Mesodermal cell (in vitro differentiated cells): Measurements from ENCODE around the gene SLC5A1.
A peak's percentile ranks its signal among the peaks of the same experiment; 100 is the strongest.

ENCODE experiments used
- H3K27ac ChIP-seq: 2 replicates; pipeline ENCODE4 v1.7.0; 2013; ENCODE audit warnings: mild to moderate bottlenecking, low read depth, low read length, moderate library complexity; ENCODE audit not compliant: severe bottlenecking
- H3K36me3 ChIP-seq: 2 replicates; pipeline ENCODE4 v1.7.1; 2013; ENCODE audit warnings: mild to moderate bottlenecking, low read length, moderate library complexity; ENCODE audit not compliant: control insufficient read depth, insufficient read depth
- H3K4me1 ChIP-seq: one replicate; pipeline ENCODE4 v1.7.1; 2013; ENCODE audit warnings: mild to moderate bottlenecking, low read length; ENCODE audit not compliant: insufficient read depth, control insufficient read depth, poor library complexity, severe bottlenecking
- H3K4me3 ChIP-seq: 2 replicates; pipeline ENCODE4 v1.7.0; 2013; ENCODE audit warnings: low read length, control low read depth, mild to moderate bottlenecking; ENCODE audit not compliant: insufficient read depth, poor library complexity, severe bottlenecking; ENCODE audit errors: extremely low read depth
- H3K9me3 ChIP-seq: 2 replicates; pipeline ENCODE4 v1.7.1; 2013; ENCODE audit warnings: mild to moderate bottlenecking, low read length, moderate library complexity; ENCODE audit not compliant: control insufficient read depth
- WGBS, 2 experiments: methylation state at CpG; one replicate each; pipeline ENCODE4 v1.1.5; 2013; ENCODE audit warnings: missing lambda C conversion rate in 2 of 2; ENCODE audit not compliant: insufficient coverage in 2 of 2; 5-methylcytosine and 5-hydroxymethylcytosine counted together

Gene SLC5A1

DNA sequence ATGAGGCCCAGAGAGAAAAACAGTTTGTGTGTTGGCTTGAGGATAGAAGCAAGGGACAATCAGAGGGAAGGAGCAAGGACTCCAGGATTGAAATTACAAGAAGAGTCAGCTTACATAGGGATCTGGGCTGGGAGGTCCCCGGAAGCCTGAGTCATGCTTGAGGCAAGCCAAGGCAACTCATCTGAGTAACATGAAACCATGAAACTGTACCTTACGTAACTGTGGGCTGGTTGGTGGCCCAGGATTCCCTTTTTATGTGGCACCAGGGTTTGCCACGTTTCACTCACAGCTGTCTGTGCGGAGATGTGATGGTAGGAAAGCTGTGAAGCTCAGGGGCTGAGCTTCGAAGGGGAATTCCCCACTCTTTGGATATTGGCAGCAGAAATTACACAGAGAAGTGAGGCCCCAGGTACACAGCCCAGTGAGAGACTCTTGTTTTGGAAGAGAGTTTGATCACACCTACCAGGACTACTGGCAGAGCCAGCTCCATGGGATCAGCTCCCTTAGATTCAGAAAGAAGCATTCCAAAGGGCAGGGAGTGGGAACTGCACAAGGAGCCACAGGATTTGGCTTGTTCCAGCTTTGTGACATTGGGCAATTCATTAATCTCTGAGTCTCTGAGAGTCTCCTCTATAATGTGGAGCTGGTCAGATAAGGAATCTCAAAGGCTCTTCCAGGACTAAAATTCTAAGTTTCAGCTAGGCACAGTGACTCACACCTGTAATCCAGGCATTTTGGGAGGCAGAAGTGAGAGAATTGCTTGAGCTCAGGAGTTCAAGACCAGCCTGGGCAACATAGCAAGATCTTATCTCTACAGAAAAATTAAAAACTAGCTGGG lies 7.8 kb downstream of the SLC5A1 start:
- WGBS, 2 experiments: 65 to 73% methylated on average over 5 of the region's 5 CpGs
- H3K27ac ChIP-seq: no peak overlapping the region
- no peak overlapping the region for H3K4me3 ChIP-seq
- H3K36me3 ChIP-seq: no peaks in the 10 kb centered on the region
- H3K4me1 ChIP-seq: no peaks in the 10 kb centered on the region
- no peaks in the 10 kb centered on the region for H3K9me3 ChIP-seq

DNA sequence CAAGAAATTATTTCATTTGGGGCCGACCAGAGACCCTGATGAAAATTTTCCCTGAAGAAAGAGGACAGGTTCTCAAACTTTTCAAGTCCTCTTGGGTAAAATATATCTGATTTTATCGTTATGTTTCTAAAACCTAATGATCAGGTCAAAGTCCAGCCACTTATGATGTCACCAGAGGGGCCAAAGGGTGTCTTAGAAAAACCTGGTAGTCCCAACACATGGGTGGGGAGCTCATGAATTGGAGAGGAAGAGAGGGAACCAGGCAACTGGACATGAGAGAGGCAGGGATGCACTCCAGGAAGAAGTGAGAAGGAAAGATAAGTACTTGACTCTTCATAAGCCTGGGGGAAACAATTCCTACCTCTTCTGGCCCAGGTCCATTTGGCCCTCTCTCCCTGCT lies 9.2 kb downstream of the SLC5A1 start:
- Histone ChIP-seq H3K4me1 (no peaks in the 10 kb centered on the region), H3K9me3 (no peaks in the 10 kb centered on the region)
- WGBS, 2 experiments: 83 to 100% methylated on average over 1 to 2 of the region's 2 CpGs

DNA sequence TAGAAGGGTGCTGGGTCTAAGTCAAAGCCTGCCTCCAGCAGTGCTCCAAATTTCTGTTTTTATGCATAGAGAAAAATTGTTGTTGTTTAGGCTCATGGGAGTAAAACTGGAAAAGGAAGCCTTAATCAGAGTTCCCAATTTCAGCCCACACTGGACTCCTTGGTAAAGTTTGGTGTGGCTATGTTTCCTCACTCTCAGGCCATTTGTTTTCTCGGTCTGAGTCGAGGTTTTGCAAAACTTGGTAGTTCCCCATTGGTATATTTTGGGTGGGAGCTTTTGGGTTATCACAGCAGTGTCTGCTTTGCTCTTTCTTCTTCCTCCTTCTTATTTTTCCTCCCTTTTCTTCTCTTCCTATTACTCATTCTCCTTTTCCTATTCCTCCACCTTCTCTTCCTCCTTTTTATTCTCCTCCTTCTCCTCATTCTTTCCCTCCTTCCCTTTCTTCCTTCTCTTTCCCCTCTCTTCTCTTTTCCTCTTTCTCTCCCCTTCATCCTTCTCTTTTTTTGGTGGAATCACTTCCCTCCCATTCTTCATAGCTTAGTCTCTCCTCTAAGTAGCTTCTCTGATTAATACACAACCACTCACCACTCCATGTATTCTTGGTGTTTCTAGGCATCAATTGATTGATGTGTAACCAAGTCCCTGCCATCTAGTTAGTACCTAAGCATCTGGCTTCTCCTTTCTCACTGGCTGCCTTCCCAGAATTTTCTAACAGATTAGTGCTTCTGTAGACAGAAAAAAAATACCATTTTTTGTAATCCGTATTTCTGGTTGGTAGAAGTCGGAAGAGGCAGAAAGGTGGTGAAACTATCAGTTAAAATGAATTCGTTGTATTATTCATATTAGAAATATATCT lies 10.1 kb downstream of the SLC5A1 start:
- no CpG with 5 or more reads among the region's 5 CpGs for WGBS, 2 experiments

More for the DNA sequence above, 9.2 kb downstream of the SLC5A1 start:
- H3K36me3 ChIP-seq: no peaks in the 10 kb centered on the region
- no peak overlapping the region for H3K27ac ChIP-seq
- no peak overlapping the region for H3K4me3 ChIP-seq

DNA sequence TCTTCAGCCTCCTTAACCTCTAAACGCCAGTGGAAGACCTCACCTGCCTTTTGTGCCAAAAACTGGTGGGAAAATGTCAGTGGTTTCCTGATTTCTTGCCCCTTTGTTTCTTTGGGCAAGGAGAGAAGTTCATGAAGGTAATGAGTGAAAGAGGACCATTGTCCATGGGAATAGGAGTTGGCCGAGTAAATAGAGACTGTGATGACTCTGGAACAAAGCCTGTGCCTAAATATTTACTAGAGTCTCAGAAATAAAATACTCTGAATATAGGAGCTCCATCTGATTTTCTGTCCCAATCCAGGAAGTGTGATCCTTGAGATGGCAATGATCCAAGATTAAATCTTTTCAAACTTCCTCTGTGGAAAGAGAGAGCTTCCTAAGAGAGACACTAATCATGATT lies 12.0 kb downstream of the SLC5A1 start:
- 86% methylated on average over 1 of the region's 2 CpGs; no CpG with 5 or more reads in 1 of the 2 experiments for WGBS, 2 experiments
- no peaks in the 10 kb centered on the region for H3K9me3 ChIP-seq
- H3K4me1 ChIP-seq: peaks cover 12% of the 10 kb centered on the region
- H3K27ac ChIP-seq: no peak overlapping the region
- H3K36me3 ChIP-seq: no peaks in the 10 kb centered on the region
- H3K4me3 ChIP-seq: no peak overlapping the region

More for the DNA sequence above, 10.1 kb downstream of the SLC5A1 start:
- Histone ChIP-seq H3K4me3 (no peak overlapping the region), H3K36me3 (no peaks in the 10 kb centered on the region), H3K9me3 (no peaks in the 10 kb centered on the region), H3K4me1 (no peaks in the 10 kb centered on the region), H3K27ac (no peak overlapping the region)

DNA sequence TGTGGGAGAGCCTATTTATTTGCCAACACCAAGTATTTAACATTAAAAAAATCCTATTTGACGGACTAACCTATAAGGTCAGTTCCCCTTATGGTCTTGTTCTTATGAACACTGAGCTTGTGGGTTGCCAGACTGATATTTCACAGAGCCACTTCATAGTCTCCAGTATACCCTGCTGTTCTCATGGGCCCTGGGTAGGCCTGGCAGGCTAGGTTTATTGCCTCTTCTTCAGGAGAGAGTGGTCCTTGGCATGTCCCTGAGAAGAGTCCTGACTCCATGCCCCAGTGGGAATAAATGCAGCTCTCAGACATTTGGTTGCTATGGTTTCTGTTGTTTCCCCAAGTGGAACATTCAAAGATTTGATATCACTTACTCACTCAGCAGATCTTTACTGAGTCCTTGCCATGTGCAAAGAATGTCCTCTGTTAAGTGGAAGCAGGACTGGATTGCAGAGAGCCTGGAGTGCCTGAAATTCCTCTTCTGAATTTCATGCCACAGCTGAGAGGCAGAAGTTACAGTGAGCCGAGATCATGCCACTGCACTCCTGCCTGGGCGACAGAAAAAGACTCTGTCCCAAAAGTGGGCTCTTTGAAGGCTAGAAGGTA lies 15.7 kb downstream of the SLC5A1 start:
- Histone ChIP-seq H3K36me3 (no peaks in the 10 kb centered on the region), H3K27ac (peak overlapping the region; percentile 77), H3K9me3 (no peaks in the 10 kb centered on the region), H3K4me3 (no peak overlapping the region), H3K4me1 (peaks cover 12% of the 10 kb centered on the region)
- 67 to 90% methylated on average over 3 of the region's 3 CpGs for WGBS, 2 experiments

DNA sequence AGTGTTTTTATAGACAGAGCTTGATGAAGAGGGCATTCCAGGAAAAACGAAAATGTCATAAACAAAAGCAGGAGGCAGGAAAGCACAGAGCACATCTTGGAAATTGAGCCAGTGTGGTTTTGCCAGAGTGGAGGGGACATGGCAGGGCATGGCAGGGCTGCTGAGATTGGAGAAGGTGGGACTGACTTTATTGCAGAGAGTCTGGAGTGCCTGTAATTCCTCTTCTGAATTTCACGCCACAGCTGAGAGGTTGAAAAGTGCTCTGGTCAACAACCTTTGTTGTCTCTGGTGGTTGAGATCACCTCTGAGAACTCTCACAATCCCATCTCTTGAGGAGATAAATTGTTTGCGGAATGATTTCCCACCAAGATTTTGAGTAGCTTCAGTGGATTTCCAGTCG lies 16.4 kb downstream of the SLC5A1 start:
- Histone ChIP-seq H3K4me3 (no peak overlapping the region), H3K27ac (peak overlapping the region; percentile 77), H3K36me3 (no peaks in the 10 kb centered on the region), H3K4me1 (peaks cover 12% of the 10 kb centered on the region), H3K9me3 (no peaks in the 10 kb centered on the region)
- WGBS, 2 experiments: 59 to 79% methylated on average over 3 to 4 of the region's 4 CpGs

DNA sequence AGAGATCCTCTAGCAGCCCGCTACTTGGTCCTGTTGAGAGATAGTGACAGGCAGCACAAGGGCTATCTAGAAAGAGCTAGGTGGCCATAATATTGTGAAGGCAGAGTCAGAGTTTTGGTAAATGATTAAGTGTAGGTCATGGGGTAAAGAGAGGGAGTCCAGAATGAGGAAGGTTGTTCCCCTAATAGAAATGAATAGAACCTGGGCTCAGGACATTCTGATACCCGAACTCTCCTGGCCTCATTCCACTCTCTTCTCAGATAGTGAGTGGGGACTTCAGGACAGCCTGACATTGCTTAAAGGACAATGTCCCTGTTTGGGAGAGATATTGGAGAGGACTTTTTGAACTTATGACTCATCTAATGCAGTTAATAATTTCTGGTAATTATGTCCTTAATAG lies 20.6 kb downstream of the SLC5A1 start:
- H3K27ac ChIP-seq: no peak overlapping the region
- 95 to 100% methylated on average over 1 of the region's 2 CpGs for WGBS, 2 experiments
- H3K4me1 ChIP-seq: peaks cover 9% of the 10 kb centered on the region
- H3K4me3 ChIP-seq: no peak overlapping the region
- H3K36me3 ChIP-seq: no peaks in the 10 kb centered on the region
- H3K9me3 ChIP-seq: no peaks in the 10 kb centered on the region

DNA sequence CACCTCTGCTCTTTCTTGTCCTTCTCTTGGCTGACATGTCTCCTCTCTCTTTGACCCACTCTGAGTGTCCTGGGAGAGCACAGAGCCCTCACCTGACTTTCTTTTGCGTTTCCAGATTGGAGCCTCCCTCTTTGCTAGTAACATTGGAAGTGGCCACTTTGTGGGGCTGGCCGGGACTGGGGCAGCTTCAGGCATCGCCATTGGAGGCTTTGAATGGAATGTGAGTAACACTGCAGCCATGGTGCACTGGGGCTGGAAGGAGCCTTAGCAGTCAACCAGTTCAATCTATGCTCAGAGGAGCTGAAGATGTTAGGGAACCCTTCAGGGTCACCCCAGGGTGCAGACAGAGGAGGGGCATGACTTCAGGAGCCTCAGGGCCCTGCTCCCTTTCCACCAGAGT lies 23.8 kb downstream of the SLC5A1 start:
- no peaks in the 10 kb centered on the region for H3K9me3 ChIP-seq
- H3K27ac ChIP-seq: no peak overlapping the region
- WGBS, 2 experiments: 84 to 93% methylated on average over 3 of the region's 3 CpGs
- no peak overlapping the region for H3K4me3 ChIP-seq
- no peaks in the 10 kb centered on the region for H3K4me1 ChIP-seq
- no peaks in the 10 kb centered on the region for H3K36me3 ChIP-seq

DNA sequence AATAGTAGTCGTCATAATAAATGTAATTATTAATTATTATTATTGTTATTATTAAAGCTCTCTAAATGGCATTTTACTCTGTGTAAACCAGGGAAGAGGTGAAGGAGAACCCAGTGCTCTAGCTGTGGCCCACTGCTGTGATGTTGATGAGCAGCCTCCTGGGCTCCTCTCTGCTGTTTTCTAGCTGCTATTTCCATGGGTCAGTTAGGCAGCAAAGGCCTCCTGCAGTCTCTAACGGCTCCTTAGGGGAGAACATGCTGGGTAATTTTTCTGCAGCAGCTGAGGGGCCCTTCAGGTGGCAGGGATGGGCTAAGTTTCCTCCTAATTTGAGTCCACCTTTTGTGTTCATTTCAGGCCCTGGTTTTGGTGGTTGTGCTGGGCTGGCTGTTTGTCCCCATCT lies 24.6 kb downstream of the SLC5A1 start:
- Histone ChIP-seq H3K36me3 (no peaks in the 10 kb centered on the region), H3K9me3 (no peaks in the 10 kb centered on the region), H3K4me3 (no peak overlapping the region), H3K27ac (no peak overlapping the region), H3K4me1 (no peaks in the 10 kb centered on the region)
- 20 to 43% methylated on average over 1 of the region's 2 CpGs for WGBS, 2 experiments

DNA sequence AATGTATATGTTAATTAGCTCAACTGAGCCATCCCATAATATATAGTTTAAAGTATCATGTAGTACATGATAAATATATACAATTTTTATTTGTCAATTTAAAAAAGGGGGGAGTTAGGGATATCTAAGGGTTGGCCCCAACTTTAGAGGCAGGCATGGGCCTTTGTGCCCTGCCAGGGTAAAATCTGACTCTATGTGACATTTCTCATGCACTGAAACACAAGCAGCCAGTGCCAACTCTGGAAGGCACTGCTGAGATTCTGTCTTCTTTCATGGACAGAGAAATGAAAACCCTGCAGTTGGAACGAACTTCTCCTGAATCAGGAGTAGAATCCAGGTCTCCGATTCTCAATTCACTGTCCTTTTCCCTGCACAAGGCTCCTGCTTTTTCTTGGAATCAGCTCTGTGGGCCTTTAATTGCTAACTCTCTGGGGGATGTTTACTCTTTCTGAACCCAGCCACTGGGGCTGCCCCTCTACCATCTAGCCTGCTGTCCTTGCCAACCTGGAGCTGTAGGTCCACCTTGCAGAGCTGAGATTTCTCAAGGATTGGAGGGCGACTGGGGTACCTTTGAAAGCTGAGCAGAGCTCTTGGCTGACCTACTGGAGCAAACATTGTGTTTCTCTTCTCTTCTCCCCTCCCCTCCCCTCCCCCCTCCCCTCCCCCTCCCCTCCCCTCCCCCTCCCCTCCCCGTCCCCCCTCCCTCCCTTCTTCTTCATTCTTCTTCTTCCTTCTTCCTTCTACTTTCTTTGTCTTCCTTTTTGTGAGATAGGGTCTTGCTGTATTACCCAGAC lies 26.7 kb downstream of the SLC5A1 start:
- Histone ChIP-seq H3K4me1 (no peaks in the 10 kb centered on the region), H3K27ac (no peak overlapping the region), H3K9me3 (no peaks in the 10 kb centered on the region), H3K36me3 (no peaks in the 10 kb centered on the region), H3K4me3 (no peak overlapping the region)
- 93 to 94% methylated on average over 2 of the region's 4 CpGs for WGBS, 2 experiments
